G401 (cell line): ENCODE data around the gene CDK16. TPM values are rescaled to one million over a fixed set of nuclear protein-coding genes. Genes with fewer than 3 reads are reported as not detected.
"Not testable (repeated sequence)": the region's sequence is repeated elsewhere in the genome, so short reads cannot be mapped to it uniquely, and the experiment has no call there.

Source experiments
- DNase-seq: peaks from one replicate; pipeline ENCODE4 v3.0.0-alpha.2; 2015; ENCODE audit warnings: low spot score
- in situ Hi-C: cut with HindIII; loops from 2 replicates; pipeline ENCODE4 v1.10.0; 2016; ENCODE audit warnings: low sequenced_read_pairs, mixed read lengths
- total RNA-seq: library from RNA; depleted of rRNA; stranded (reverse); fragments of >200 nt; shearing (Covaris generic); gene quantifications from 2 replicates; pipeline ENCODE4 v1.2.3, GENCODE V29; 2014

The CDK16 gene
- total RNA-seq, 1 experiment from 2014 or later = 118 TPM

GRCh38 chrX:47239898-47240545 is 21.5 kb downstream of the CDK16 start:
- in situ Hi-C loops = no loop called here
- no peak for DNase-seq

- in situ Hi-C loops = no loop called here
- no peak for DNase-seq
Observed at GRCh38 chrX:47240619-47241018, 22.1 kb downstream of the CDK16 start.

GRCh38 chrX:47241201-47242011 is 22.9 kb downstream of the CDK16 start:
- DNase-seq = no peak
- in situ Hi-C loops = no loop called here

DNA sequence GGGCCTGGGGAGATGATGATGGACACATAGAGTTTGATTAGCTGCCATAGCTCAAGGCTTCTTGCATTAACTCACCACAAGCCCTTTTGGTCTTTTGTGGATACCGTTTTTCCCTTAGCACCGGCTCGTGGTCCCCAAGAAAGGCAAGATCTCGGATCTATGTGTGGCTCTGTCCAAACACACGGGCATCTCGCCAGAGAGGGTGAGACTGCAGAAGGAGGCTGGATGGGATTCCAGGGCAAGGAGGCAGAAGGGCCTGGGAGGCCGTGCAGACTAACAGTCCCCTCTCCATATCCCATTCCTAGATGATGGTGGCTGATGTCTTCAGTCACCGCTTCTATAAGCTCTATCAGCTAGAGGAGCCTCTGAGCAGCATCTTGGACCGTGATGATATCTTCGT is 23.8 kb downstream of the CDK16 start:
- in situ Hi-C loops = no loop called here
- DNase-seq = no peak

DNA sequence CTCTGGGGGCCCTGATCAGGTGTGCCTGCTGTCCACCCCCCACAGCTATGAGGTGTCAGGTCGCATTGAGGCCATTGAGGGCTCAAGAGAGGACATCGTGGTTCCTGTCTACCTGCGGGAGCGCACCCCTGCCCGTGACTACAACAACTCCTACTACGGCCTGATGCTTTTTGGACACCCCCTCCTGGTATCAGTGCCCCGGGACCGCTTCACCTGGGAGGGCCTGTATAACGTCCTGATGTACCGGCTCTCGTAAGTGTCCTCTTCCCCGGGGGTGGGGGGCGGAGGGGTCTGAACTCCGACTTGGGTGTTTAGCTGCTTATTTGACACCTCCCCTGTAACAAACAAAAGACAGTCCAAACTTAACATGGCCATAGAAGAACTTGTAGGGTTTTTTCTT is 24.9 kb downstream of the CDK16 start:
- no peak for DNase-seq
- in situ Hi-C loops = no loop called here

DNA sequence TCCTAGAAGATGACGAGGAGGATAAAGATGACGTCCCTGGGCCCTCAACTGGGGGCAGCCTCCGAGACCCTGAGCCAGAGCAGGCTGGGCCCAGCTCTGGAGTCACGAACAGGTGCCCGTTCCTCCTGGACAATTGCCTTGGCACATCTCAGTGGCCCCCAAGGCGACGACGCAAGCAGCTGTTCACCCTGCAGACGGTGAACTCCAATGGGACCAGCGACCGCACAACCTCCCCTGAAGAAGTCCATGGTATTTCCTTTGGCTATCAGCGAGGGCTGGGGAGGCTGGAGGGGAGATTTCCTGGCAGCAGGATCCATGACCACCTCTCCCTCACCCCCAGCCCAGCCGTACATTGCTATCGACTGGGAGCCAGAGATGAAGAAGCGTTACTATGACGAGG is 26.2 kb downstream of the CDK16 start:
- in situ Hi-C loops = no loop called here
- no peak for DNase-seq

GRCh38 chrX:47245156-47245555 is 26.7 kb downstream of the CDK16 start:
- no peak for DNase-seq
- in situ Hi-C loops = no loop called here

DNA sequence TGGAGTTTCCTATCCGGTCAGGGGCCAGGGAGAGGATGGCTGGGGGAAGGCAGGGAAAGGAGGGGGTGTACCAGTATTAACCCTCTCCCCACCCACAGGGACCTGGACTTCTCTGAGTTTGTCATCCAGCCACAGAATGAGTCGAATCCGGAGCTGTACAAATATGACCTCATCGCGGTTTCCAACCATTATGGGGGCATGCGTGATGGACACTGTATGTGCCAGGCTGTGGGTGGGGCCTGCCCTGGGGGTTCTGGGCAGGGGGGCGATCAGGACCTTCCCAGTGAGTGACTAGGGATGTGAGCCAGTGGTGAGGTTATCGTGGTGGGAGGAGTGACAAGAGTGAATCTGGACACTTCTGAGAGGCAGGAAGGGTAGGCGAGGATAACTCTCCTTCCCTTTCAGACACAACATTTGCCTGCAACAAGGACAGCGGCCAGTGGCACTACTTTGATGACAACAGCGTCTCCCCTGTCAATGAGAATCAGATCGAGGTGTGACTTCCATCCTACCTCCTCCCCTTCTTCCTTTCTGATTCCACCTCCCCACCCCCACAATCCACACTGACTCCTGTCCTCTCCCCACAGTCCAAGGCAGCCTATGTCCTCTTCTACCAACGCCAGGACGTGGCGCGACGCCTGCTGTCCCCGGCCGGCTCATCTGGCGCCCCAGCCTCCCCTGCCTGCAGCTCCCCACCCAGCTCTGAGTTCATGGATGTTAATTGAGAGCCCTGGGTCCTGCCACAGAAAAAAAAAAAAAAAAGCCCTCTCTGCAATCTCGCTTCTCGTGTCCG is 28.9 kb downstream of the CDK16 start:
- in situ Hi-C loops = no loop called here

DNA sequence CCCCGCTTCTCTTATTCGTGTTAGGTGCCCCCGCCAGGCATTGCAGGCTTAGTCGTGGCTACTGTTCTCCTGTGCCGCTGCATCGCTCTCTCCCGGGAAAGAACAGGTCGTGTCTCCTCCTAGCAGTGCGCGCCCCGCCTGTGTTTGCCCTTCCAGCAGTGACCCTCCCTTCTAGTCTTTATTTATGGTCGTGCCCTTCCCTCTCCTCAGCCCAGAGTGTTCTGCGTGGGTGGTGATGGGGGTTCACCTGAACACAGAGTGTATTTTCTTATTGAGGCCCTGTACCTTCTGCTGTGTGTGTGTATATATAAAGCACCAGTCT is 29.5 kb downstream of the CDK16 start:
- in situ Hi-C loops = no loop called here
- DNase-seq = no peak

More for the DNA sequence above, 28.9 kb downstream of the CDK16 start:
- no peak for DNase-seq

DNA sequence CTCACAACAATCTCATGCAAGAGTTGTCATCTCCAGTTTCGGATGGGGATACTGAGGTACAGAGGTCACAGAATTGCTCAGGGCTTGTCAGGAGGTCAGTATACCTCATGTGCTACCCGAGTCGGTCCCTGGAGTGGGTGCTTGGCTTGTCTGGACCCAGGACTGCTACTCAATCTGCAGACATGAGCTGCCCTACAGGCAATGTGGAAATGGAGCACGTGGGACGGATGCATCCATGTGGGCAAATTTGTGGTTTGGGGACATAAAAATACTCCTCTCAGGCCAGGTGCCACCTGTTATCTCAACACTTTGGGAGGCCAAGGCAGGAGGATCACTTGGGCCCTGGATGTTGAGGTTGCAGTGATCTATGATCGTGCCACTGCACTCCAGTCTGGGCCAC is 30.1 kb downstream of the CDK16 start:
- in situ Hi-C loops = no loop called here
- DNase-seq = no peak

DNA sequence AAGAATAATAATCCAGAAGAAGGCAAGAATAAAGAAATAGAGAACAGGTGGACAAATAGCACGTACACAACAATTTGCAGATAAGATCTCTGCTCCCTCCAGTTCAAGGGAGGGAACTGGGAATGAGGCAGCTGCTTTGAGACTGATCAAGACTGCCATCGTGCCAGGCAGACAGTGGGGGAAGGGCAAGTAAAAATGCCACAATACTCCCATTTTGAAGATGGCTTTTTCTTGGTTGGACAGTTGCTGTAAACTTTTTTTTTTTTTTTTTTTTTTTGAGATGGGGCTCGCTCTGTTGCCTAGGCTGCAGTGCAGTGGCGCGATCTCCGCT is 31.5 kb downstream of the CDK16 start:
- in situ Hi-C loops = no loop called here
- no peak for DNase-seq

- in situ Hi-C loops, DNase-seq: not testable (repeated sequence)
Observed at GRCh38 chrX:47257620-47258019, 39.1 kb downstream of the CDK16 start.

DNA sequence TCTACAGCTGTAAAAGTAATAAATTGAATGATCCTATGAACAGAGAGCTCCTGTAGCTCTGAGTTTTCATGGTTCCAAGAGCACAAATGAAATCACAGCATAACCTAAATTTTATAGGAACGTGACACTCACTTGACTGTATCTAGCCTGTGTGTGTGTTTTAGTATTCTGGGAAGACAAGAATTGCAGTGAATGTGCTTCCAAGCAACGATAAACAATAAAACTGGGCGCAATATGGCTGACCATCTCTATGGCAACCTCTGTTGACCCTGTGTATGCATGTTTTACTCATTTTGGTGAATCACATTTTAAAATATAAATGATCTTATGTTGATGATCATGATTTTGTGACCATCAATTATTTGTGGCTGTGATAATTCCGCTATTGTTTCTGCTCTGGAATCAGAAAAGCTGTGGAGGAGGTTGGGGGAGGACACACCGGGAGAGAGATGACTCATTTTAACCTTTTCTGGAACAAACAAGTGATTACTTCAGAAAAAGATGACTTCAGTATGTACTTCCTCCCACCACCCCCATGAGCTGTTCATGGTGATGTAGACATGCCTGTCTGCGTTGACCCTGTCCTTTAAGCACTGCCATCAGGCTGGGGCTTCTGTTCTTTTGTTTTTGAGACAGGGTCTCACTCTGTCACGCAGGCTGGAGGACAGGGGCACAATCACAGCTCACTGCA is 46.1 kb downstream of the CDK16 start:
- in situ Hi-C loops = no loop called here
- no peak for DNase-seq

- in situ Hi-C loops = no loop called here
- DNase-seq = no peak
Observed at GRCh38 chrX:47266643-47267042, 48.2 kb downstream of the CDK16 start.

DNA sequence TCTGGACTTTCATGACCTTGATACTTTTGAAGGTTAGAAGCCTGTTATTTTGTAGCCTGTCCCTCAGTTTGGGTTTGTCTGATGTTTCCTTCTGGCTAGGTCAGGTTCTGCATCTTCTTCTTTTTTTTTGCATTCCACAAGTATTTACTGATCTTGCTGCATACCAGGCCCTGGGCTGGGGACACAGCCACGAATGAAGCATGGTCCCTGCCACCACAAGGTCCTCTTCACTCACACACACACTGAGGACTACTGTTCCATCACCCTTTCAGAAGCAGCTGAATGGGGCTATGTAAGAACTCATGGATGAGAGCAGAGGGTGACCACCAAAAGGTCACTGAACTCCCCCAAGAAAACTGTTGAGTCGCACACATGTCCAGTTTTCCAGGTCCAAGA is 53.5 kb downstream of the CDK16 start:
- DNase-seq = no peak
- in situ Hi-C loops = no loop called here

DNA sequence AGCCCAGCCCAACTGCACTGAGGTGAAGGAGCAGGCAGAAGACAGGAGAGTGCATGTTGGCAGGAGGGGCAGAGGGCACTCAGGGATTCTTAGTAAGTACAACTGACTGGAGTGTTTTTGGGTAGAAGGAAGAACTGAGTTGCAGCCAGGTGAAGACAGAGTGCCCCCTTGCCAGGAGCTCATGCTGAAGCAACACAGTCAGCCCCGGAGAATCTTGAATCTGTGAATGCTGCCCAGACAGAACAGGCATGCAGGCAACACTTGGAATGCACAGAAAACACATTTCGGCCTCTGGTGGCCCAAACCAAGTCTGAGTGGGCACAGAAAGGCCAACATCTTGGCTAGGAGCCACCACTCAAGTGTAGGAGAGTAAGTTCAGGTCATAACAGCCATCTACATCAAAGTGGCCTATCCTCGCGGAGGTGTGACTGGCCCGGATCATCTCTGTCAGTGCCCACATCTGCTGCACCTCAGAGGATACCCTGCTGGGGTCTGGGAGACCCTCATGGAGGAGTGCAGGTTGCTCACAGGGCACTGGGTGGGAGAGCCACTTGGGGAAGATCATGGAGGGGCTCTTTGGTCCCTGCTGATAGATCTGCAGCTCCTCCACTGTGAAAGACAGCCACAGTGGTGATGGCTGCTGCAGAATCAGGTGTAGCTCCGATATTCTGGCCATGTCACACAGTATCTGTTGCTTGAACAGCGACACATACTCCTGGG is 54.7 kb downstream of the CDK16 start:
- no peak for DNase-seq
- in situ Hi-C loops = no loop called here

- DNase-seq = no peak
- in situ Hi-C loops = no loop called here
Observed at GRCh38 chrX:47278691-47279090, 60.2 kb downstream of the CDK16 start.
